OCI-LY1 (cell line): Measurements from ENCODE around the gene C8A.

Experiments
- H2AFZ ChIP-seq: fragments of 200-600 bp; sonication (generic), shearing (Covaris generic); 2 replicates; pipeline ENCODE4 v1.6.0; 2014; ENCODE audit warnings: antibody characterized with exemption, mild to moderate bottlenecking, low read length
- H3F3A ChIP-seq: fragments of 200-600 bp; sonication (generic), shearing (Covaris generic); 2 replicates; pipeline ENCODE4 v1.6.0; 2014; ENCODE audit warnings: mild to moderate bottlenecking, antibody characterized with exemption, low read length, moderate library complexity; ENCODE audit not compliant: insufficient read depth
- H3K27ac ChIP-seq: fragments of 200-600 bp; sonication (generic); 2 replicates; pipeline ENCODE4 v1.5.1; 2014; ENCODE audit warnings: low read length, mixed run types, mild to moderate bottlenecking, low read depth; ENCODE audit not compliant: poor library complexity, severe bottlenecking
- H3K27me3 ChIP-seq: fragments of 200-600 bp; sonication (generic); 2 replicates; pipeline ENCODE4 v1.6.0; 2014; ENCODE audit warnings: antibody characterized with exemption, mild to moderate bottlenecking, low read length, moderate library complexity; ENCODE audit not compliant: insufficient read depth
- H3K36me3 ChIP-seq: fragments of 200-600 bp; sonication (generic); 2 replicates; pipeline ENCODE4 v1.6.1; 2014; ENCODE audit warnings: mild to moderate bottlenecking, antibody characterized with exemption, low read length, moderate library complexity, mixed read lengths; ENCODE audit not compliant: insufficient read depth
- H3K4me1 ChIP-seq: fragments of 200-600 bp; sonication (generic); 2 replicates; pipeline ENCODE4 v1.5.1; 2014; ENCODE audit warnings: mild to moderate bottlenecking, low read length, moderate library complexity; ENCODE audit not compliant: insufficient read depth, severe bottlenecking
- H3K4me2 ChIP-seq: fragments of 200-600 bp; sonication (generic), shearing (Covaris generic); 2 replicates; pipeline ENCODE4 v1.6.1; 2014; ENCODE audit warnings: low read length
- H3K4me3 ChIP-seq: fragments of 200-600 bp; sonication (generic); 2 replicates; pipeline ENCODE4 v1.5.1; 2014; ENCODE audit warnings: low read length, low read depth, mild to moderate bottlenecking, mixed read lengths; ENCODE audit not compliant: poor library complexity, severe bottlenecking
- H3K79me2 ChIP-seq: fragments of 200-600 bp; shearing (Covaris generic); 2 replicates; pipeline ENCODE4 v1.6.1; 2016; ENCODE audit warnings: mixed run types, low read length, mixed read lengths; ENCODE audit not compliant: insufficient read depth
- H3K9ac ChIP-seq: fragments of 200-600 bp; sonication (generic), shearing (Covaris generic); 2 replicates; pipeline ENCODE4 v1.6.1; 2014; ENCODE audit warnings: mild to moderate bottlenecking, low read length, mixed read lengths
- H3K9me2 ChIP-seq: fragments of 200-600 bp; sonication (generic), shearing (Covaris generic); 2 replicates; pipeline ENCODE4 v1.6.1; 2014; ENCODE audit warnings: low read depth, mild to moderate bottlenecking, low read length, mixed read lengths
- H3K9me3 ChIP-seq: fragments of 200-600 bp; shearing (Covaris generic); 2 replicates; pipeline ENCODE4 v1.6.1; 2014; ENCODE audit warnings: low read length, mixed read lengths
- H4K20me1 ChIP-seq: fragments of 200-600 bp; sonication (generic), shearing (Covaris generic); 2 replicates; pipeline ENCODE4 v1.6.0; 2016; ENCODE audit warnings: mild to moderate bottlenecking, low read length; ENCODE audit not compliant: insufficient read depth
- EZH2 ChIP-seq: fragments of 200-600 bp; sonication (generic), shearing (Covaris generic); IDR thresholded peaks from 2 replicates; pipeline ENCODE4 v1.8.0; 2017; ENCODE audit warnings: borderline replicate concordance, mixed run types, mild to moderate bottlenecking, antibody characterized with exemption, low read length, moderate library complexity, mixed read lengths
- TF ChIP-seq, protein P1 (sequence below): fragments of 200-600 bp; sonication (generic), shearing (Covaris generic); IDR thresholded peaks from 2 replicates; pipeline ENCODE4 v1.5.1; 2017; ENCODE audit warnings: mild to moderate bottlenecking, antibody characterized with exemption, low read length, moderate library complexity, mixed read lengths

C8A gene

DNA sequence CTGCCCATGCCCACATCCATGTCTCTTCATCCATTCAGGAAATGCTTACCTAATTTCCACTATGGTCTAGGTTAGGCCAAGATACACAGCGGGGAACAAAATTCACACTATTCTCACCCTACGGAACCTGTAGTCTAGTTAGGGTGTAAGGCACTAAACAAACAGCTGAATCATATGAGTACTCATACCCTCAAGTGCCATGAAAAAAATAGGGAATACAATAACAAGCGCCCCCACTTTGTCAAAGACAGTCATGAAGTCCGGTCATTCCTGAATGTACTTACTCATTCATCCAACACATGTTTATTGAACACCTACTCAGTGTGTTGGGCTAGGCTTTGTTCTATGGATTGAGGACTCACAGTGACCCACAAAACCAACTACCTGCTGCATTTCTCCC is 29.2 kb upstream of the C8A start:
- TF ChIP-seq EZH2, result no peak
- TF ChIP-seq, protein P1, sequence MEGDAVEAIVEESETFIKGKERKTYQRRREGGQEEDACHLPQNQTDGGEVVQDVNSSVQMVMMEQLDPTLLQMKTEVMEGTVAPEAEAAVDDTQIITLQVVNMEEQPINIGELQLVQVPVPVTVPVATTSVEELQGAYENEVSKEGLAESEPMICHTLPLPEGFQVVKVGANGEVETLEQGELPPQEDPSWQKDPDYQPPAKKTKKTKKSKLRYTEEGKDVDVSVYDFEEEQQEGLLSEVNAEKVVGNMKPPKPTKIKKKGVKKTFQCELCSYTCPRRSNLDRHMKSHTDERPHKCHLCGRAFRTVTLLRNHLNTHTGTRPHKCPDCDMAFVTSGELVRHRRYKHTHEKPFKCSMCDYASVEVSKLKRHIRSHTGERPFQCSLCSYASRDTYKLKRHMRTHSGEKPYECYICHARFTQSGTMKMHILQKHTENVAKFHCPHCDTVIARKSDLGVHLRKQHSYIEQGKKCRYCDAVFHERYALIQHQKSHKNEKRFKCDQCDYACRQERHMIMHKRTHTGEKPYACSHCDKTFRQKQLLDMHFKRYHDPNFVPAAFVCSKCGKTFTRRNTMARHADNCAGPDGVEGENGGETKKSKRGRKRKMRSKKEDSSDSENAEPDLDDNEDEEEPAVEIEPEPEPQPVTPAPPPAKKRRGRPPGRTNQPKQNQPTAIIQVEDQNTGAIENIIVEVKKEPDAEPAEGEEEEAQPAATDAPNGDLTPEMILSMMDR, result no peak
- H3K36me3 ChIP-seq, result no peaks in the 10 kb centered on the region

GRCh38 chr1:56827711-56828110 is 26.9 kb upstream of the C8A start:
- Histone ChIP-seq H3K4me2 (no peak overlapping the region), H3K9me3 (no peaks in the 10 kb centered on the region), H3K9me2 (no peaks in the 10 kb centered on the region), H3F3A (no peaks in the 10 kb centered on the region), H3K27ac (no peak overlapping the region), H4K20me1 (no peaks in the 10 kb centered on the region), H3K79me2 (no peaks in the 10 kb centered on the region), H3K9ac (no peak overlapping the region), H3K4me3 (no peak overlapping the region), H3K36me3 (no peaks in the 10 kb centered on the region), H2AFZ (no peak overlapping the region), H3K4me1 (no peaks in the 10 kb centered on the region), H3K27me3 (no peaks in the 10 kb centered on the region)
- TF ChIP-seq EZH2, result no peak
- TF ChIP-seq, protein P1, result no peak

More for the DNA sequence above, 29.2 kb upstream of the C8A start:
- no peaks in the 10 kb centered on the region for H3K9me2 ChIP-seq
- H3F3A ChIP-seq, result no peaks in the 10 kb centered on the region
- H3K27me3 ChIP-seq, result no peaks in the 10 kb centered on the region
- no peak overlapping the region for H3K9ac ChIP-seq
- no peak overlapping the region for H3K4me2 ChIP-seq
- H3K79me2 ChIP-seq, result no peaks in the 10 kb centered on the region
- no peaks in the 10 kb centered on the region for H4K20me1 ChIP-seq
- no peak overlapping the region for H3K4me3 ChIP-seq
- no peak overlapping the region for H2AFZ ChIP-seq
- no peaks in the 10 kb centered on the region for H3K9me3 ChIP-seq
- H3K4me1 ChIP-seq, result no peaks in the 10 kb centered on the region
- H3K27ac ChIP-seq, result no peak overlapping the region

GRCh38 chr1:56830052-56830451 is 24.5 kb upstream of the C8A start:
- H3K4me1 ChIP-seq, result no peaks in the 10 kb centered on the region
- H3K4me2 ChIP-seq, result no peak overlapping the region
- H4K20me1 ChIP-seq, result no peaks in the 10 kb centered on the region
- H3K36me3 ChIP-seq, result no peaks in the 10 kb centered on the region
- H2AFZ ChIP-seq, result no peak overlapping the region
- no peak overlapping the region for H3K4me3 ChIP-seq
- no peaks in the 10 kb centered on the region for H3K9me2 ChIP-seq
- H3K27ac ChIP-seq, result no peak overlapping the region
- no peaks in the 10 kb centered on the region for H3K9me3 ChIP-seq
- TF ChIP-seq EZH2, result no peak
- TF ChIP-seq, protein P1, result no peak
- H3K27me3 ChIP-seq, result no peaks in the 10 kb centered on the region
- H3F3A ChIP-seq, result no peaks in the 10 kb centered on the region
- H3K79me2 ChIP-seq, result no peaks in the 10 kb centered on the region
- H3K9ac ChIP-seq, result no peak overlapping the region
